ENCODE results near the gene SAMD7.

DNA sequence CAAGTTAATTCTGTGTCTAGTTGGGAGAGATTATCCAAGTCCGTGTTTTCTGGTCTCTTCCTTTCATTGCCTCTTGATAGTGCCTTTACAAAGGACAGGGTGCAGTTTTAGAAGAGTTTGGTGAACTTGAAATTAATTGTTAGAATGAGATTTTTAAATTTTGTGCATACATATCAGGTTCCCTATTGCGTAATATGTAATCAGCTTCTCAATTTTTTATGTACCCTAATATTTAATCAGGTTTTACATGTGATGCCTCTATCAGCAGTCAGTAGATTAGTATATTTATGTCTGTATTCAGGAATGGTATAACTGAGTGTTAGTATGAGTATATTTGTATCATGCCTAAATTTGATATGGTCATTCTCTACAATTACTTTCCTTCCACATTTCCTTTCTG, 60.1 kb downstream of the SAMD7 start:
- no peak for TF ChIP-seq POLR2A (IDR thresholded peaks at IDR 0.05)
- TF ChIP-seq, protein P1, sequence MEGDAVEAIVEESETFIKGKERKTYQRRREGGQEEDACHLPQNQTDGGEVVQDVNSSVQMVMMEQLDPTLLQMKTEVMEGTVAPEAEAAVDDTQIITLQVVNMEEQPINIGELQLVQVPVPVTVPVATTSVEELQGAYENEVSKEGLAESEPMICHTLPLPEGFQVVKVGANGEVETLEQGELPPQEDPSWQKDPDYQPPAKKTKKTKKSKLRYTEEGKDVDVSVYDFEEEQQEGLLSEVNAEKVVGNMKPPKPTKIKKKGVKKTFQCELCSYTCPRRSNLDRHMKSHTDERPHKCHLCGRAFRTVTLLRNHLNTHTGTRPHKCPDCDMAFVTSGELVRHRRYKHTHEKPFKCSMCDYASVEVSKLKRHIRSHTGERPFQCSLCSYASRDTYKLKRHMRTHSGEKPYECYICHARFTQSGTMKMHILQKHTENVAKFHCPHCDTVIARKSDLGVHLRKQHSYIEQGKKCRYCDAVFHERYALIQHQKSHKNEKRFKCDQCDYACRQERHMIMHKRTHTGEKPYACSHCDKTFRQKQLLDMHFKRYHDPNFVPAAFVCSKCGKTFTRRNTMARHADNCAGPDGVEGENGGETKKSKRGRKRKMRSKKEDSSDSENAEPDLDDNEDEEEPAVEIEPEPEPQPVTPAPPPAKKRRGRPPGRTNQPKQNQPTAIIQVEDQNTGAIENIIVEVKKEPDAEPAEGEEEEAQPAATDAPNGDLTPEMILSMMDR (IDR thresholded peaks at IDR 0.05), result no peak
